ENCODE results near the gene COLEC12. TPM values are rescaled to one million over a fixed set of nuclear protein-coding genes. Genes with fewer than 3 reads are reported as not detected.

The COLEC12 gene
- polyA plus RNA-seq, 4 donors, result 23.6 to 35.2 (median 27.0) TPM

GRCh38 chr18:364256-364826 lies 136.2 kb downstream of the COLEC12 start:
- no peak for DNase-seq (ENCODE audit: low read depth in 4 of 4, low spot score in 2 of 4)

- DNase-seq (ENCODE audit: low read depth in 4 of 4, low spot score in 2 of 4), result no peak
These were observed 137.0 kb downstream of the COLEC12 start for GRCh38 chr18:363301-364085.

GRCh38 chr18:362311-363290 lies 137.9 kb downstream of the COLEC12 start:
- DNase-seq (ENCODE audit: low read depth in 4 of 4, low spot score in 2 of 4), result no peak

- no peak for DNase-seq (ENCODE audit: low read depth in 4 of 4, low spot score in 2 of 4)
These were observed 138.6 kb downstream of the COLEC12 start for GRCh38 chr18:361941-362310.

DNA sequence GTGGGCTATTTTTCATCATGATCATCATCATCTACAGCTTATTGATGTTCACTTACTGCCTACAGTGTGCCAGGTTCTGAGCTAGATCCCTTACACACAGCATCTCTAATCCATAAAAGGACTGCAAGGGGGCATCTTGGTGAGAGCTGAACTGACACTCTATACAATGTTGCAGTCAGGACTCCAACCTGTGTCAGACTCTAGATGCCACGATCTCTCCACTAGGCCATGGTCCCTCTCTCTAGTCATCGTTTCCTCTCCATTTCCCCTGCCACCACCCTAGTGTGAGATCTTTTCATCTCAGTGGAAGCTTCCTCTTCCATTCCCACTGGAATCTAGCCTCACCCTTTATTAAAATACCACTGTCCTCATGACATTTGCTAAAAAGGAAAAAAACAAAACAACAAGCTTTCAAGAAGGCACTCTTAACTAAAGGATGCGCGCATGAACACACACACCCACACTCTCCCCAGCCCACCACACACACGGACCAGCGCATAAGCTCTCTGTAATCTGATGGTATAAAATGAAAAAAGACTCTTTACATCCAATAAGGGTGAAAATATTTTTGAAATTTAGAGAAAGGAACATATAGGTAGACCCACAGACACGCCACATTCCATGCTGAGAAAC lies 139.3 kb downstream of the COLEC12 start:
- no peak for DNase-seq (ENCODE audit: low read depth in 4 of 4, low spot score in 2 of 4)

DNA sequence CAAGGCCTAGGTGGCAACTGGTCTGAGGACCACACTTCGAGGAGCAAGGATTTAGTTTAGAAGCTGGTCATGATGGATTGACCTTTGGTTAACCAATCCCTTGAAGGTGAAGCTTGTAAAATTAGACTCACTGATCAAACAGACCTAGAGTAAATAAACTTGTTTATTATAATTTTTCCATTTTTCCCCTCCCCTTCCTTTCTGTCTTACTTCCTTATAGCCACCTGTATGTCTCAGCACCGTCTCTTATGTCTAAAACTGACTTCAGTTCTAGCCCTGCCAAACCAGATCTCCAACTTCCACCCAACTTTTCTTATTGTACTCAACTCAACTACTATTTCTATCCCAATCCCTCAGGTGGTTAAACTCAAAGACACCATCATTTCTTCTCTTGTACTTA lies 139.8 kb downstream of the COLEC12 start:
- no peak for DNase-seq (ENCODE audit: low read depth in 4 of 4, low spot score in 2 of 4)

DNA sequence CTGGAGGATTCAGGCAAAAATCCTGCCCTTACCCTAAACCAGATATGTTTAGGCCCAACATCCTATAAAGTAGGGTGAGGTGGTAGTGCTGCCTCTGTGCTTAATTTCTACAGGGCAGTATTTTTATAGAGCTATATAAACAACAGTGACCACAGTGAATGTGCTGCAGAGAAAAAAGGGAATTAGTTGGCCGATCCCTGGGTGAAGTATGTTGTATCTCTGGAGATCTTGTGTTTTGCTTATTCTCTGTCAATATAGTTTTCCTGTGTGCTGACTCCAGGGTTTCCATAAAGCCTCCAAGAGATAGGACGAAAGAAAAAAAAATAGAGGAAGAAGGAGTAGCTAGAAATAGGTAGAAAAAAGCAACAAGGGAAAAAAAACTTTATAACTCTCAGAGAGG lies 143.7 kb downstream of the COLEC12 start:
- DNase-seq (ENCODE audit: low read depth in 4 of 4, low spot score in 2 of 4), result no peak

DNA sequence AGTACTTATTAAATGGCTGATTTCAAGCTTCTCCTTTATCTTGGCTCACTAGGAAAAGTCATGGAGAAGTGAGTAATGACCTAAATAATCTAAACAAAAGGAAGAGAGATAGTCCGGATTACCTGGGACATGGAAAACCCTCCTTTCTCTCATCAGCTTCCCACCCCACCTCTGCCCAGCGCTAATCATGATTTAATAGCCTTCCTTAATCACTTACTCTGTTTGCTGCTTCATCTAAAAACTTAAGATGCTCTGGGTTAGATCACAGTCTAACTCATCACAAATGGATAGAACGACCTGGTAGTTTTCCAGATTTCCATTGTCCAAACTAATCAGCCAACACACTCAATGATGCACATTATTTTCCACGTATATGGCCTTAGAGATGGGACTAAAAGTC lies 144.8 kb downstream of the COLEC12 start:
- DNase-seq (ENCODE audit: low read depth in 4 of 4, low spot score in 2 of 4), result no peak

DNA sequence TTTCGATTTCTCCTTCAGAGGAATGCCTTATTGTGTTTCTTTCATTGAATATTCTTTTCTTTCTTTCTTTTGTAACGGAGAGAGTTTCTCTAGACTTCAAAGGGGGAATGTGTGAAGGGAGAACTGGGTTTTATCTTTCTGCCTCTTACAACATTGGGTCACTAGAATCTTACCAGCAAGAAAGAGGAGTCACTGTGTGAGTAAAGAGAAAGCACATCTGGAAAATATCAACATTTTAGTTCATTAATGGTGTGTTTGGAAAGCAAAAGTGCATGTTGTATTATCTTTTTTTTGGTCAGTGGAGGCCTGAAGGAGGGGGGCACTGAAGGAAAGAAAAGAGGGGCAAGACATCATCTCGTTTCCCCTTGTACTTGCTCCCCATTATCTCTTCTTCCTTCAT lies 146.0 kb downstream of the COLEC12 start:
- DNase-seq (ENCODE audit: low read depth in 4 of 4, low spot score in 2 of 4), result no peak

DNA sequence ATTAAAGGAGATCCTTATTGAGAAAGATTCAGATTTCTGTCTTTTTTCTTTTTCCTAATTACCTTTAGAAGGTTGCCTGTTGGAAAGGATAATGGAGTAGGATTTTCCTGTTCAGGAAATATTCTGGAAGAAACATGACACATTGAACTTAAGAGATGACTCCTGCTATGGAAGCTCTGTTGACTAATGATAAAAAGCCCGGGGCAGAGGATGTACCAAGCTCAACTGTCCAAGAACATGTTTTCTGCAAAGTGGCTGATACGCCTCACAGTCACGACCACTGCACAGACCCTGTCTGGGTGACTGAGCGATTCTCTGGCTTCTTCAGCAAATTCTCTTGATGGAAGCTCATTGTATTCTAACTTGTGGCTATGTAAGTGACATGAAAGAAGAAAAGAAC lies 146.5 kb downstream of the COLEC12 start:
- DNase-seq (ENCODE audit: low read depth in 4 of 4, low spot score in 2 of 4), result no peak

DNA sequence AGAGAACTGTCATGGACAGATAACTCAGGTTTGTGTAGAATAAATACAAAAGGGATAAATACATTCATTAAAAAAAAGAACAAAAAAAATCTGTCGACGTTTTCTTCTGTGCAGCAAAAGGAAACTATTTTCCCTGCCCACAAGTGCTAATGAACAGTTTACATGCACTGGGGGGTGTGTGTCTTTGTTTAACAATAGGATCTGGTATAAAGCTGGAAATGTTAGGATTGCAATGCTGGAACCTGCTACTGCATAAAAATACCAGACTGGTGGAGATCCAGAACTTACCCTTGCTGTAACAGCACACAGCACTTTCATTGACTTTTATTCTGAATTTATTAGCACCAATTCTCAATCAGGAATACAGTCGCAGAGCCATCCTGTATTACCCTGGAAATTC lies 148.1 kb downstream of the COLEC12 start:
- no peak for DNase-seq (ENCODE audit: low read depth in 4 of 4, low spot score in 2 of 4)

GRCh38 chr18:350953-351572 lies 149.4 kb downstream of the COLEC12 start:
- DNase-seq (ENCODE audit: low read depth in 4 of 4, low spot score in 2 of 4), result no peak

DNA sequence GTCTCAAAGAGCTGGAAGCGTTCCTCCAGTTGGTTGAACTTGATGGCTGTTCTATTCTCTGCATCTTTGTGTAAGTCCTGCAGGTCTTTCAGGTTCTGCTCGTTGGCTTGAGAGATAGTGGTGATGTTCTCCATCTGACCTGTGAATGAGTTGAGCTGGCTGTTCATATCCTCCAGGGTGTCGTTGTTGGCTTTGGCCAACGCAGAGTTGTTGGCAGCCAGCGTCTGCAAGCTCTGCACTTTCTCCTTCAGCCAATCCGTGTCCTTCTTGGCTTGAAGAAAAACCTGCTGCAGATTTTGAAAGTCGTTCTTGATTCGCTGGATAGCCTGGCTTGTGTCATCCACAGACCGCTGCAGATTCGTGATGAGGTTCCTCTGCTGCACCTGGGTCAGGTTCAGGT lies 153.9 kb downstream of the COLEC12 start:
- no peak for DNase-seq (ENCODE audit: low read depth in 4 of 4, low spot score in 2 of 4)

GRCh38 chr18:341102-341501 lies 159.4 kb downstream of the COLEC12 start:
- no peak for DNase-seq (ENCODE audit: low read depth in 4 of 4, low spot score in 2 of 4)

DNA sequence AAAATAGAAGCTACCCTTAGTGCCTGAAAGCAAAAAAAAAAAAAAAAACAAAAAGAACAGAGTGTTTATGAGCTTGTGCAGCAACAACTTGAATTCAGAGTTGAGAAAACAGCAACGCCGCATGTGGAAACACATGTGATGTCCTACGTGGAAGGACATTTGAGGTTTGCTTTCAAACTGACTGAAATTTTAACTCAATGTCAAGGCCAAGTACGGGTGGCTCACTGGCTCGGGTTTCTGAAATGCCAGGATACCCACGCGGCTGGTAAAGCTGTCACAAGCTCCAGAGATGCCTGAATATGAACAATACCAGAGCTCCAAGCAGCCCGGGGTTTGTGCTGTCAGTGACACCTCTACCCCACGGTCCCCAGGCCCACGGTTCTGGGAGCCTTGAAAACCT lies 160.5 kb downstream of the COLEC12 start:
- DNase-seq (ENCODE audit: low read depth in 4 of 4, low spot score in 2 of 4), result no peak

GRCh38 chr18:339200-339599 lies 161.3 kb downstream of the COLEC12 start:
- DNase-seq (ENCODE audit: low read depth in 4 of 4, low spot score in 2 of 4), result no peak

DNA sequence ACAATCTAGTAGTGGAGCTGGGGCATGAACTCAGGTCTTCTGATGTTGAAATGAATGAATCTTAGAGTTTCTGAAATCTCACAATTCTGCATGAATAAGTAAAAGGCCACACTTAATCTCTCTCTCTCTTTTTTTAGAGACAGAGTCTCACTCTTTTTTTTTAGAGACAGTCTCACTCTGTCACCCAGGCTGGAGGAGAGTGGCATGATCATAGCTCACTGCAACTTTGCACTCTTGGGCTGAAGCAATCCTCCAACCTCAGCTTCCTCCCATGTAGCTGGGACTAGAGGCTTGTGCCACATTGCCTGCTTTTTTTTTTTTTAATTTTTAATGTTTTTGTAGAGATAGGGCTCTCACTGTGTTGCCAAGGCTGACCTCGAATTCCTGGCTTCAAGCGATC lies 163.8 kb downstream of the COLEC12 start:
- no peak for DNase-seq (ENCODE audit: low read depth in 4 of 4, low spot score in 2 of 4)

- DNase-seq (ENCODE audit: low read depth in 4 of 4, low spot score in 2 of 4), result no peak
These were observed 164.8 kb downstream of the COLEC12 start for GRCh38 chr18:335733-336132.

GRCh38 chr18:334575-335132 lies 165.8 kb downstream of the COLEC12 start:
- DNase-seq (ENCODE audit: low read depth in 4 of 4, low spot score in 2 of 4), result no peak

All from left renal cortex interstitium (tissue), 4 donors.